GM18870 (cell line): Measurements from ENCODE around the gene OBSCN.

Experiments
- ATAC-seq: cut with Tn5 transposase; IDR thresholded peaks from one replicate; pipeline ENCODE4 v1.9.1; 2021; ENCODE audit warnings: moderate library complexity; ENCODE audit not compliant: unreplicated experiment

The OBSCN gene

GRCh38 chr1:228275430-228276173 lies 67.8 kb downstream of the OBSCN start:
- ATAC-seq = no peak

- ATAC-seq = no peak
Observed at GRCh38 chr1:228276174-228276831, 68.5 kb downstream of the OBSCN start.

- ATAC-seq = no peak
Observed at GRCh38 chr1:228276901-228277490, 69.2 kb downstream of the OBSCN start.

- no peak for ATAC-seq
Observed at GRCh38 chr1:228277491-228278431, 69.9 kb downstream of the OBSCN start.

GRCh38 chr1:228278432-228278941 lies 70.6 kb downstream of the OBSCN start:
- no peak for ATAC-seq

GRCh38 chr1:228279011-228279721 lies 71.3 kb downstream of the OBSCN start:
- ATAC-seq = no peak

GRCh38 chr1:228279722-228280105 lies 71.9 kb downstream of the OBSCN start:
- no peak for ATAC-seq

GRCh38 chr1:228280106-228280901 lies 72.5 kb downstream of the OBSCN start:
- ATAC-seq = no peak

- no peak for ATAC-seq
Observed at GRCh38 chr1:228280961-228281591, 73.2 kb downstream of the OBSCN start.

GRCh38 chr1:228281631-228282328 lies 73.9 kb downstream of the OBSCN start:
- no peak for ATAC-seq

- ATAC-seq = no peak
Observed at GRCh38 chr1:228282329-228283042, 74.6 kb downstream of the OBSCN start.

- ATAC-seq = no peak
Observed at GRCh38 chr1:228283043-228283371, 75.2 kb downstream of the OBSCN start.

- ATAC-seq = no peak
Observed at GRCh38 chr1:228283476-228284147, 75.8 kb downstream of the OBSCN start.

- no peak for ATAC-seq
Observed at GRCh38 chr1:228284148-228284495, 76.3 kb downstream of the OBSCN start.

- no peak for ATAC-seq
Observed at GRCh38 chr1:228284521-228284920, 76.7 kb downstream of the OBSCN start.

- ATAC-seq = no peak
Observed at GRCh38 chr1:228285661-228286504, 78.0 kb downstream of the OBSCN start.
